ENCODE results near the gene CCNJL. TPM values are rescaled to one million over a fixed set of nuclear protein-coding genes. Genes with fewer than 3 reads are reported as not detected.

The CCNJL gene
- total RNA-seq, 1 donor from 2014 or later, result 123 TPM

DNA sequence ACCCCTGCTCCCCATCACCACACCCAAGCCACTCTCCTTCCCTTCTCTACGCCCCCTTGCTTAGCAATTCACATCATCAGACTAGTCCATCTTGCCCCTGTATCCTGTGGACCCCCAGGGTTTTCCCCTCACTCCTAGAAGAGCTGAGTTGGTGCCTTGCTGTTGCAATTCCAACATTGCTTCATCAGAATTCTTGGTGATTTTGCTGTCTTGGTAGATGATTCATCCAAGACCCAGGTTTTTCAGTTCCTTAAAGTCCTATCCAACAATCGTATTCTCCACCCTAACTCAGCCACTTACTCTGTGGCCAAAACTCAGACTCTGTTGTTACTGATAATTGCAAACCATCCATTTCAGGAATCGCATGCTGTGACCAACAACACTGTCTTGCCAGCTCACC is 21.4 kb upstream of the CCNJL start:
- peaks cover 2% of the 10 kb centered on the region for H3K9me3 Mint-ChIP-seq (ENCODE audit: unreplicated experiment)
- no peak overlapping the region for H3K4me3 Mint-ChIP-seq (ENCODE audit: unreplicated experiment)
- peaks cover 5% of the 10 kb centered on the region for H3K4me1 Mint-ChIP-seq (ENCODE audit: low read depth, unreplicated experiment)
- H3K27ac Mint-ChIP-seq (ENCODE audit: unreplicated experiment), result no peak overlapping the region
- no peak for DNase-seq
- H3K36me3 Mint-ChIP-seq (ENCODE audit: unreplicated experiment), result no peaks in the 10 kb centered on the region
- peaks cover 6% of the 10 kb centered on the region for H3K27me3 Mint-ChIP-seq (ENCODE audit: unreplicated experiment)
- TF ChIP-seq CTCF (IDR thresholded peaks at IDR 0.05; ENCODE audit: partially characterized antibody, unreplicated experiment), result no peak

GRCh38 chr5:160330212-160330611 is 17.8 kb upstream of the CCNJL start:
- peaks cover 6% of the 10 kb centered on the region for H3K27me3 Mint-ChIP-seq (ENCODE audit: unreplicated experiment)
- H3K27ac Mint-ChIP-seq (ENCODE audit: unreplicated experiment), result no peak overlapping the region
- no peak for TF ChIP-seq CTCF (IDR thresholded peaks at IDR 0.05; ENCODE audit: partially characterized antibody, unreplicated experiment)
- H3K9me3 Mint-ChIP-seq (ENCODE audit: unreplicated experiment), result peaks cover 2% of the 10 kb centered on the region
- no peak for DNase-seq
- H3K4me3 Mint-ChIP-seq (ENCODE audit: unreplicated experiment), result no peak overlapping the region
- no peaks in the 10 kb centered on the region for H3K36me3 Mint-ChIP-seq (ENCODE audit: unreplicated experiment)
- peaks cover 8% of the 10 kb centered on the region for H3K4me1 Mint-ChIP-seq (ENCODE audit: low read depth, unreplicated experiment)

GRCh38 chr5:160327818-160328217 is 15.5 kb upstream of the CCNJL start:
- no peak overlapping the region for H3K27ac Mint-ChIP-seq (ENCODE audit: unreplicated experiment)
- peaks cover 3% of the 10 kb centered on the region for H3K27me3 Mint-ChIP-seq (ENCODE audit: unreplicated experiment)

DNA sequence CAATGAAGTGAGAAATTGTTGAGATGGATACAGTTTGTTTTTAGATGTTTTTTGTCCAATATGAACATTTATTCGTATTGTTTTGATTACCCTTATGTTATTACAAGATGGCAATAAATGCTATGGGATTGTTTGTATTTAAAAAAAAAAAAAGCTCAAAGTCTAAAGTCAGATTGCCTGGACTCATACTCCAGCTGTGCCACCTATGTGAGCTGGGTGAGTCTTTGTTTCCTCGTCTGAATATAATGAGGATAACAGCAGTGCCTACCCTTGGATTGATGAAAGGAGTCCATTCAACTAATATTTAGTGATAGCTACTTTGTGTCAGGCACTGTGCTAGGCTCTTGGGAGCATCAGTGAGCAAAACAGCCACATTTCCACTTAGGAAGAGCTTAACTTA is 14.6 kb upstream of the CCNJL start:
- H3K27ac Mint-ChIP-seq (ENCODE audit: unreplicated experiment), result no peak overlapping the region
- peaks cover 2% of the 10 kb centered on the region for H3K9me3 Mint-ChIP-seq (ENCODE audit: unreplicated experiment)
- no peak overlapping the region for H3K4me3 Mint-ChIP-seq (ENCODE audit: unreplicated experiment)
- no peaks in the 10 kb centered on the region for H3K36me3 Mint-ChIP-seq (ENCODE audit: unreplicated experiment)
- H3K27me3 Mint-ChIP-seq (ENCODE audit: unreplicated experiment), result peaks cover 3% of the 10 kb centered on the region
- DNase-seq, result no peak
- H3K4me1 Mint-ChIP-seq (ENCODE audit: low read depth, unreplicated experiment), result peaks cover 3% of the 10 kb centered on the region
- no peak for TF ChIP-seq CTCF (IDR thresholded peaks at IDR 0.05; ENCODE audit: partially characterized antibody, unreplicated experiment)

More at GRCh38 chr5:160327818-160328217, 15.5 kb upstream of the CCNJL start:
- Mint-ChIP-seq H3K36me3 (ENCODE audit: unreplicated experiment) (no peaks in the 10 kb centered on the region), H3K9me3 (ENCODE audit: unreplicated experiment) (peaks cover 2% of the 10 kb centered on the region), H3K4me3 (ENCODE audit: unreplicated experiment) (no peak overlapping the region), H3K4me1 (ENCODE audit: low read depth, unreplicated experiment) (peaks cover 3% of the 10 kb centered on the region)
- no peak for TF ChIP-seq CTCF (IDR thresholded peaks at IDR 0.05; ENCODE audit: partially characterized antibody, unreplicated experiment)
- no peak for DNase-seq

- no peak for TF ChIP-seq CTCF (IDR thresholded peaks at IDR 0.05; ENCODE audit: partially characterized antibody, unreplicated experiment)
- Mint-ChIP-seq H3K27me3 (ENCODE audit: unreplicated experiment) (peaks cover 3% of the 10 kb centered on the region), H3K4me3 (ENCODE audit: unreplicated experiment) (no peak overlapping the region), H3K36me3 (ENCODE audit: unreplicated experiment) (no peaks in the 10 kb centered on the region), H3K4me1 (ENCODE audit: low read depth, unreplicated experiment) (peaks cover 3% of the 10 kb centered on the region), H3K9me3 (ENCODE audit: unreplicated experiment) (peaks cover 2% of the 10 kb centered on the region), H3K27ac (ENCODE audit: unreplicated experiment) (no peak overlapping the region)
- DNase-seq, result no peak
These were observed 13.4 kb upstream of the CCNJL start for GRCh38 chr5:160325716-160326115.
